Activated T-cell treated with anti-CD3 and anti-CD28 coated beads, Interleukin-2, amount 50 U/mL, for 48 hours (primary cell): Measurements from ENCODE around the gene IGSF1.

Experiments used
- DNase-seq, 2 experiments: peaks; one replicate each; pipeline ENCODE4 v3.0.0-alpha.2; 2020

The IGSF1 gene, protein sequence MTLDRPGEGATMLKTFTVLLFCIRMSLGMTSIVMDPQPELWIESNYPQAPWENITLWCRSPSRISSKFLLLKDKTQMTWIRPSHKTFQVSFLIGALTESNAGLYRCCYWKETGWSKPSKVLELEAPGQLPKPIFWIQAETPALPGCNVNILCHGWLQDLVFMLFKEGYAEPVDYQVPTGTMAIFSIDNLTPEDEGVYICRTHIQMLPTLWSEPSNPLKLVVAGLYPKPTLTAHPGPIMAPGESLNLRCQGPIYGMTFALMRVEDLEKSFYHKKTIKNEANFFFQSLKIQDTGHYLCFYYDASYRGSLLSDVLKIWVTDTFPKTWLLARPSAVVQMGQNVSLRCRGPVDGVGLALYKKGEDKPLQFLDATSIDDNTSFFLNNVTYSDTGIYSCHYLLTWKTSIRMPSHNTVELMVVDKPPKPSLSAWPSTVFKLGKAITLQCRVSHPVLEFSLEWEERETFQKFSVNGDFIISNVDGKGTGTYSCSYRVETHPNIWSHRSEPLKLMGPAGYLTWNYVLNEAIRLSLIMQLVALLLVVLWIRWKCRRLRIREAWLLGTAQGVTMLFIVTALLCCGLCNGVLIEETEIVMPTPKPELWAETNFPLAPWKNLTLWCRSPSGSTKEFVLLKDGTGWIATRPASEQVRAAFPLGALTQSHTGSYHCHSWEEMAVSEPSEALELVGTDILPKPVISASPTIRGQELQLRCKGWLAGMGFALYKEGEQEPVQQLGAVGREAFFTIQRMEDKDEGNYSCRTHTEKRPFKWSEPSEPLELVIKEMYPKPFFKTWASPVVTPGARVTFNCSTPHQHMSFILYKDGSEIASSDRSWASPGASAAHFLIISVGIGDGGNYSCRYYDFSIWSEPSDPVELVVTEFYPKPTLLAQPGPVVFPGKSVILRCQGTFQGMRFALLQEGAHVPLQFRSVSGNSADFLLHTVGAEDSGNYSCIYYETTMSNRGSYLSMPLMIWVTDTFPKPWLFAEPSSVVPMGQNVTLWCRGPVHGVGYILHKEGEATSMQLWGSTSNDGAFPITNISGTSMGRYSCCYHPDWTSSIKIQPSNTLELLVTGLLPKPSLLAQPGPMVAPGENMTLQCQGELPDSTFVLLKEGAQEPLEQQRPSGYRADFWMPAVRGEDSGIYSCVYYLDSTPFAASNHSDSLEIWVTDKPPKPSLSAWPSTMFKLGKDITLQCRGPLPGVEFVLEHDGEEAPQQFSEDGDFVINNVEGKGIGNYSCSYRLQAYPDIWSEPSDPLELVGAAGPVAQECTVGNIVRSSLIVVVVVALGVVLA (N-terminal part only)

DNA sequence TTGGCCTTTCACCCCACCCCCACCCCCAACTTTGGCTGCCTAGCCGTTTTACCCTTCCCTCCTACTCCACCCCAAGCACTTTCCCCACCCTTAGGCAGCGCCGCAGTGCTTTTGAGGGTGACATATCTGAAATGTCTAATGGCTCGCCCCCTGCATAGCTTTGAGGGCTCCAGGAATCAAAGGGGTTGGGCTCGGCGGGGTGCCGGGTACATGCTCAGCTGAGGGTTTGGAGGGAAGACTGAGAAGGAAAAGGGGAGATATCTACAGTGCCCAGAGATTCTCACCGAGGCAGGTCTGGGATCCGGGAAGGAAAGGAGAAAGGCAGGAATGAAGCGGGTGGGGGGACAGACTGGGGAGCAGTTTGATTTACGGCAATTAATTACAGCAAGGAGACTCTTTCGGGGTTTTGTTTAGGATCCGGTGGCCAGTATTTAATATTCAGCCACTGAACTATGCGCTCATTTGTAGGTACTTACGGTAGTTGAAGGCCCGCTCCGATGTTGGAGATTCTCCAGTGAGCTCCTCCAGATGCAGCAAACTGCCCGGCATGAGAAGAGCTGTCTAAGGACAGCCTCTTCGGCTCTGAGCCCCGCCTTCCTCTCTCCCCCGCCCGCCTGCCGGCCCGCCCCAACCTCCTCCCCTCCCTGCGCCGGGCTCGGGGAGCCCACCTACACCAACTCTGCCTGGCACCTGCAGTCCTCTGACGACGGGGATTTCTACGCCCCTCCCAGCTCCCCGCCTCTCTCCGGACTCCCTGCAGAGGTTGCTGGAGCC, at the start of gene IGSF1:
TSS of gene IGSF1 (minus strand) at position 569 of the 774 bp plus-strand sequence. CDS start 2,632 bp downstream, outside the sequence.
- DNase-seq: no peak

DNA sequence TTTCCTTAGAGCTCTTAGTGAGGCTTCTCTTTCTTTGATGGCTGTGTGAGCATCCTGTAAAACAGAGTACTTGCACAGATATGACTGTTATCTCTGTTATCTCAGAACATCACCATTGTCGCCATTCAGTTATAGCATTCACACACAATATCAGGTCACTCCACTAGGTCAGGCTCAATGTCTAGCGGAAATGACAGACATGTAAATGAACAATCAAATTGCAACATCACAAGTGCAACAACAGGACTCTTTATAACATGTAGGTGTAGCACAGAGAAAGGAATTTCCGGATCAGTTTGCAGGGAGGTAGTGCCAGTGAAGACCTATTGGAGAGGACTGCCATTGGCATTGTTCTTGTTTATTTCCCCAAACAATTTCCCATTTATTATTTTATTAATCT, 43.2 kb upstream of the IGSF1 start:
- no peak for DNase-seq

DNA sequence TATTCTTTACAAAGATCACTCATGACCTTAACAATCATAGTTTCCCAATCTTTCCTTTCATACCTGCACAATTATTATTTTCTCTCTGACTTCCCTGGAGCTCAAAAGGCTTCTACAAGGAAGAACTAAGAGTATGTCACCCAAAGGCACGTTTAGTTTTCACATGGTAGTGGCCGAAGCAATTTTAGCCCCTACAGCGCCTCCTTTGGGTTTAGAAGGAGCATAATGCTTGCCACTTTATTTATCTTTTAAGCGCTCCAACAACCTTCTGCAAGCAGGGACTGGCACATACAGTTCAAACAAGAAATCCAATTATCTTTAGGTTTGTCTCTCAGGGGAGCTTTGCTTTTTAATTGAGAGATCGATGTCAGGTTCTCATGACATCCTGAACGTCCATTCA, 42.0 kb upstream of the IGSF1 start:
- DNase-seq: no peak

DNA sequence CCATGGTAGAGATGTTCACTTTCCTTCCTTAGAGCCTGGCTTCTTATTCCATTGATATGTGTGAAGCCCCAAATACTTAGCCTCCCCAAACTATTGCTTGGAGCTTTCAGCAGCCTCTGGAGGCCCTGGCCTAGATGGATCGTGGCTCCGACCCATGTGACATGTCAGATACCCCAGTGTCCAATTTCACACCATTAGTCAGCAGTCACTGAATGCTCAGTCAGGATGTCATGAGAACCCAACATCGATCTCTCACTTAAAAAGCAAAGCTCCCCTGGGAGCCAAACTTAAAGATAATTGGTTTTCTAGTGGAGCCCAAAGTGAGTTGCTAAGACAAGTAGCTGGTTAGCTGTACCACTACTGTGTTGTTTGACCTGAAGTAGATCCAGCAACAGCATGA, 41.6 kb upstream of the IGSF1 start:
- DNase-seq: no peak

DNA sequence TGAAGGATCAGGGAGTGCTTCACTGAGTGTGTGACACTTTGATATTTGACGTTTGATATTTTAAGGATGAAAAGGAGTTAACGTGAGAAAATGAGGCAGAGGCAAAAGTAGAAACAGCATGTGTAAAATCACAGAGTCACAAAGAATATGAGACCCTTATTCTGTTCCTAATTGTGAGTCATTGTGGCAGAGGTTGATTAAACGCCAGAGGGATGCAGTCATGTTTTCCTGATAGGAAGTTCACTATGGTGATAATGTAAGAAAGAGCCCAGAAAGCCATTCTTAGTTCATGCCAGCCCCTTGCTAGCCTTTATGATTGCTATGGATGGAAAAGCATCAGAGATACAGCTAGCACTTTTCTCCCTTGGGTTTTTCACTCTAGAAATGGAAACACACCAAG, 33.5 kb upstream of the IGSF1 start:
- no peak for DNase-seq

DNA sequence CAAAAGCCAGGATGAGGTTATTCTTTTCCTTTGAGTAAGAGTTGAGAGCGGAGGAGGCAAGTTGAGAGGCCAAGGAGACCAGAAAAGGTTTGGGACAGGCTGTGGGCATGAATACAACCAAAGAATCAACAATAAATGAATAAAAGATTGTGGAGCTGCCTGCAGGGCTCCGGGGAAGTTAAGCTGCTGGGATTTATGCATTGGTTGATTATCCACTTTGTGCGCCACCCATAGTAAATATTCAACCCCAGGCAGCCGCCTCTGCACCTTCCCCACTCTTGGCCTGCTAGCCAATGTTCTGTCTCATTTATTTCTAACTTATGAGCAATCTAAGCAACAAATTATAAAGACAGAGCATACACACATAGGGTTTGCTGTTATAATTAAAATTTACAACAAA, 28.2 kb upstream of the IGSF1 start:
- DNase-seq: no peak

DNA sequence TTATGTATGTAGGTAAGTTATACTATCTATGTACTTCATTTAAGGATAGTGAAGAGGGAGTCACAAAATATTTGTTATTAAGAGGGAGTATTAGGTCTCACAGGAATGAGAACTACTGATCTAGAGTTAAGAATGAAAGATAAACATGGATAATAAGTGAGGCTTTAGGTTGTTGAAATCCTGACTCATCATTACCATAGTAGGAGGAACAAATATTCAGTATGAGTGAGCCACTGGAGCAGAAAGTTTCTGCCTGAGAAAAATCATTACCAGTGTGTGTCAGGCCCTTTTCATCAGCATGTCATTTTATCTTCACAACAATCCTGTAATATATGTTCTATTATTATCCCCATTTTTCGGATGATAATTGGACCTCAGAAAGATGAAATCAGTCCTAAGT, 27.2 kb upstream of the IGSF1 start:
- no peak for DNase-seq

DNA sequence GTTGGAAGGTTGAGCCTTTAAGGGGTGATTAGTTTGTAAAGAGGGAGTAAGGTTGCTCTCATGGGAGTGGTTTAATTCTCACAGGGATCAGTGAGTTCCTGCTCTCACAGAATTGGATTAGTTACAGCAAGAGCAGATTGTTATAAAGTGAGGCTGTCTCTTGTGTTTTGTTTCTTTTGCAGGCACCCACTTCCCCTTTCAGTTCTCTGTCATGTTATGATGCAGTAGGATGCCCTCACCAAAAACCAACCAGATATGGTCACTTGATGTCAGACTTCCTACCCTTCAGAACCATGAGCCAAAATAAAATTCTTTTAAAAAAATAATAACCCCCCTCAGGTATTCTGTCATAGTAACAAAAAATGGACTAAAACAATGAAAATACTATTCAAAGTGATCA, 19.9 kb upstream of the IGSF1 start:
- no peak for DNase-seq

DNA sequence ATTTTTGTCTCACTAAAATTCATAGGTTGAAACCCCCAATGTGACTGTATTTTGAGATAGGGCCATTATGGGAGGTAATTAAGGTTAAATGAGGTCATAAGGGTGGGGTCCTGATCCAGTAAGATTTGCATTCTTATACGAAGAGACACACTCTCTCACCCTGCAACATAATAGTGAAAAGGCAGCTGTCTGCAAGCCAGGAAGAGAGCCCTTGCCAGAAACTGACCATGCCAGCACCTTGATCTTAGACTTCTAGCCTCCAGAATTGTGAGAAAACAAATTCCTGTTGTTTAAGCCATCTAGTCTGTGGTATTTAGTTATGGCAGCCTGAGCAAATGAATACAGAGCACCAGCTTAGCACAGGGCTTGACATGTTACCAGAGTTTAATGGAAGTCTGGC, 17.5 kb upstream of the IGSF1 start:
- no peak for DNase-seq

DNA sequence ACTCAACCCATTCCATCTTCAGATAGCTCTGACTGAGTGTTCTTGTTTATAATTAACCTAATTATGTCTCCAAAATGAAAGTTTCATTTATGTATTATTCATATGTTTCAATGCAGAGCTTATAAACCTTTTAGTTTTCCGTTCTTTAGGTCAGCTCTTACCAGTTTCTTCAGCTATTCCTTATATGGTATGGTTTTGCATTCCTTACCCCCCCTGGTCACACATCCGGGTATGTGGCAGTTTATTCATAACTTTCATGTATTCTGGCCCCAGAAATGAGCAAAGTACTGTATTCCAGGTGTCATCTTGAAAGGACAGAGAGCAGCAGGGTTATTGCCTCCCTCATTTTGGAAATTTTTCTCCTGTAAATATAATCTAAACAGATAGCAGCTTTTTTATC, 16.8 kb upstream of the IGSF1 start:
- no peak for DNase-seq

DNA sequence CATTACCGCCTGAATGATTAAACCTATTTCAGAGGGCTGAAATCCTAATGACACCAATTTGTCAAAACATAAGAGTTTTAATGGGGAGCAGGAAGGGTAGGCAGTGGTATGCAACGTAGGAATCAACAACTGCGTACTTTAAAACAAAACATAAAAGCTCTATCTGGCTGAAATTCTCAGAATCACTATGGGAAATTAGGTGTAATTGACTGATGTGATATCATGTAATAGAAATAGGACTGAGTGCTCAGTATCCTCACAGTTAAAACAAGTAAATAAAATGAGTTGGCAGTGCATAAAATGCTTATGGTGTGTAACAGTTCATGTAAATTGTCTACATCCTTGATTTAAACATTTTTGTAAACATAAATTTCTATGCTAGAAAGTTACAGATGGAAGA, 13.6 kb upstream of the IGSF1 start:
- DNase-seq: no peak

DNA sequence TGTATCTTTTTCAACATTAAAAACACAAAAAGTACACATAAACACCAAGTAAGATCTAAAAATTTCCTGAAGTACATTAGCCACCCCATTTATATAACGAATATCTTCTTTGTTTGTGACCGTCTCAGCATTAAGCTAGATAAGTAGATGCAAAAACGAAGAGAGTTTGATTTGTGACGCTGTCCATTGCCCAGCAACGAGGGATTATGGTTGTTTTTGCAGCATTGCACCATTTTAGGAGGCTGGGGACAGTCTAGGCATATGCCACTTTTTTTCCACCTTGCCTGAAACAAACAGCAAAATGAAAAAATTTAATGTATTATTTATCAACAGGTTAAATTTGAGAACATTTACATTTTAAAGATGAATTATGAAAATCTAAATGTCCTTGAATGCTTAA, 12.0 kb upstream of the IGSF1 start:
- DNase-seq: no peak

DNA sequence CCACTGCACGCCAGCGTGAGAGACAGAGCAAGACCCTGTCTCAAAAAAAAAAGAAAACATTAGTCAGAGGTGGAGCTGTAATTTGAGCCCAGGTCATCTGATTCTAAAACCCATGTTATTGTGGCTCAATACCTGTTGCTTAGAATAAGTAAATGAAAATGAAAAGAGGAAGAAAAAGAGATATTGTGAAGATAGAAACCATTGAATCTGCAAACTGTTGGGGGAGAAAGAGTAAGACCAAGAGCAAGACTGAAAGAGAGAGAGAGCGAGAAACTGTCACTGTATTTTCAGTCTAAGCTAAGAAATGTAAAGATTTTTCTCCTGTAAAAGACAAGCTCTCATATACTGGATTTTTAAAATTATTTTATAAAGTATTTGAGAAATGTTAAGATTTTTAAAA, 9.7 kb upstream of the IGSF1 start:
- no peak for DNase-seq

DNA sequence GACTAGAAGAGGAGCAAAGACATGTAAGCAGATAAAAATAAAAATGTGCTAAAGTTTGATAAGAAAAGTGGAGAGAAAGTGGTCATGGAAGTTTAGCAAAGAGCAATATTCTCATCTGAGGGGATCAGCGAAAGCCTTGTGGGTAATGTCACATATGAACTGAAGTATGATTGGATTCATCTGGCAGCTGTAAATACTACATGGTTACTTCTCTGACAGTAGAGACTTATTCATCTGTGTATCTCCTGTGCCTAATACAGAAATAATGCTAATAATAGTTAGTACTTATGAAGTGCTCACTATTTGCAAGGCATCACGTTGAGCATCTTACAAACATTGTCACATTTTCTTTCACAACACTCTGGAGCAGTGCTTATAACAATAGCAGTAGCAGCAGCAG, 8.9 kb upstream of the IGSF1 start:
- no peak for DNase-seq

DNA sequence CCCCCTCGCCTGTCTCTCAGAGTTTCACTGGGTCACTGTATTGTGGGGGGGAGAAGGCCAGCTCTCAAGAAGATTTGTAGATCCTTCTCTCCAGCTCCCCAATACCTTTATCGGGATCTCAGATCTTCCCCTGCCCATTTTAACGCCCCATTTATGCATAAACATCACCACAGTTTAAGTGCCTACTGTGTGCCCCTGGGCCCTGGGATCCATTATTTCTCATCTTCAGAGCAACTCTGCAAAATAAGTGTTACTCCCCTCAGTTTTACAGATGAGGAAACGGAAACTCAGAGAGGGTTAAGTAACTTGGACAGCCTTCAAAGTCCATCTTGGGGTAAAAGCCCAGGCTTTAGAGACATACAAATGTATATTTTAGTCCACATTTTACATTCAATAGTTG, 421 bp upstream of the IGSF1 start:
- no peak for DNase-seq

DNA sequence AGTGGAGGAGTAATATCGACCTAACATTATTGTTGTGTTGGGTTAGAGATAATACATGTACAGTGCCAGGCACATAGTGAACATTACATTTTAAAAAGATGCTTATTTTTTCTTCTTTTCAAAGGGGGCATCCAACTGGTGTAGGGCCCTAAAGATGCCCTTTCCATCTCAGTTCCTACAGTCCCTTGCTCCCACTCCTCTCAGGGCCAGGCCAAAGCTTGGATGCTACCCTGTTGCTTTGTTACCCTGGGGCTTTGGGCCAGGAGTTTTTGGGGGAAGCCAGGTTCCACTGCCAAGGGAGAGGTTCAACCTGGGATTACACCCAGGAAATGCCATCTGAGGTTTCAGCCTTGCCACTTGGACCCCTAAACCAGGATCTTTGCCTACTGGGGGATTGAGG, 918 bp downstream of the IGSF1 start:
- DNase-seq: no peak

DNA sequence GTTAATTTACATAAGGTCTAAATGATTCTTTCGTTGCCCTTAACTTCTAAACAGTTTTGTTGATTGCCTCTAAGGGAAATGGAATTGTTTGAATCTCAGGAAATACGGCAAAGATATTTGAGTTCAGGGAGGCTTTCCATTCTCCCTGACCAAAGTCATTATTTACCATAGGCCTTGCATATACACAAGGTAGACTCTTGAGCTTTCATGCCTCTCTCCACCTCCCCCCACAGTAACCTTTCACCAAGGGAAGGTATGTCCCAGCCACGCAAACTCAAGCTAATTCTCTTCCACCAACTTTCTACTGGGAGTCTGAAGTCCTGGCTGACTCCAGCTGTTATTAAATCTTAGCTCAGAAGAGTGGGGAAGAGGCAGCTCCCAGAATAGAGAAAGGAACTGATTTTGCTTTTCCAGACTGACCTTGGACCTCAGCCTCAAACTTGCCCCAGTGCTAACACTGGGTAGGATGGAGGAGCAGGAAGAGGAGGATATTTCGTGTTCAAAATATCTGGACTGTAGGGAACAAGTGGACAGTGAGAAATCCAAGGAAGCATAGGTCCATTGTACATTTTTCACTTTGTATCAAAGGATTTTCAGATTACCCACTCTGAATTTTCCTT, 1.4 kb downstream of the IGSF1 start:
- no peak for DNase-seq

DNA sequence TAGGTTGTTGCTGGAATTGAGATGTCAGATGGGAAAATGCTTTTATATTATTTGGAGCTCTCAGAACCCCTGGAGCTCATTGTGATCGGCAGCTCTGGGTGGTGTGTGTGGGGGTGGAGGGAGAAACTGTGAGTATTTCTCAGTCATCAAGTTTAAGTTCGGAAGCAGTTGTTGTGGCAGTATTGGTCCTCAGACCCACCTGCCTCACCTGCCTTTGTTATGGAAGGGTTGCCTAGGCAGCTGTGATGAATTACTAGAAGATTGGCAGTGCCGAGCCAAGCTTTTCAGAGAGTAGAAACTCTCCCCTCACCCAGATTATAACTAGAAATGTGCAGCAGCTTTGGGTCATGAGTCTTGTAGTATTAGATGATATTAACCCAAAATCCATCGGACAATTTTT, 9.5 kb downstream of the IGSF1 start:
- no peak for DNase-seq

DNA sequence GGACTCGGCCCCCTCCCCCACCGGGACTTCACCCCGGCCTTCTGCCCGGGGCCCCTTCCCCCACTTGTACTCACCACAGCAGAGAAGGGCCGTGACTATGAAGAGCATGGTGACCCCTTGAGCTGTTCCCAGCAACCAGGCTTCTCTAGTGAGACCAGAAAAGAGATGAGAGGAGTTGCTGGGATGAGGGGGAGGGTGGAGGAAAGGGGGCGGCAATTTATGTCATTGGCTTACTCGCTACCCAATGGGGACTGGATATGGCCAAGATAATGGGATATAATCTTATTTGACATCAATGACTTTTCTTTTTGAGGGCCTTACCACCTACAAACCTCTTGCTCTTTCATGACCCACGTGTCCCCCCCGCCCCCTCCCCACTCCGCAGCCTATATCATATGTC, 9.9 kb downstream of the IGSF1 start:
- no peak for DNase-seq

DNA sequence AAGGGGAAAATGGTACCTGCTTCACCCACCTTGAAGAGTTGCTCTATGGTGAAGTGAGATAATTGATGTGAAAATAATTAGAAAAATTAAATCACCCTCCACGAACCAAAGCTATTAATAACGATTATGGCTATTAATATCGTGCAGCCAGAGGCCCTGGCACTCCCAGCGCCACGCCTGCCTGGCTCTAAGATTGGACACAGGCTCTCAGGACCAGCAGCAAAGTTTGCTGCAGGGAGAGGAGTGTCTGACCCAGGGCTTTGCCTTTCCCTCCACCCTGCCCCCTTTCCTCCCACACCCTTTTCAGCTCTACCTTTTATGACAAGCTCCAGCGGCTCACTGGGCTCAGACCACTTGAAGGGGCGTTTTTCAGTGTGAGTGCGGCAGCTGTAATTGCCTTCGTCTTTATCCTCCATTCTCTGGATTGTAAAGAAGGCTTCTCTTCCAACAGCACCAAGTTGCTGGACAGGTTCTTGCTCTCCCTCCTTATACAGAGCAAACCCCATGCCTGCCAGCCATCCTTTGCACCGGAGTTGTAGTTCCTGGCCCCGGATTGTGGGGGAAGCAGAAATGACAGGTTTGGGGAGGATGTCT, 11.5 kb downstream of the IGSF1 start:
- DNase-seq: no peak

DNA sequence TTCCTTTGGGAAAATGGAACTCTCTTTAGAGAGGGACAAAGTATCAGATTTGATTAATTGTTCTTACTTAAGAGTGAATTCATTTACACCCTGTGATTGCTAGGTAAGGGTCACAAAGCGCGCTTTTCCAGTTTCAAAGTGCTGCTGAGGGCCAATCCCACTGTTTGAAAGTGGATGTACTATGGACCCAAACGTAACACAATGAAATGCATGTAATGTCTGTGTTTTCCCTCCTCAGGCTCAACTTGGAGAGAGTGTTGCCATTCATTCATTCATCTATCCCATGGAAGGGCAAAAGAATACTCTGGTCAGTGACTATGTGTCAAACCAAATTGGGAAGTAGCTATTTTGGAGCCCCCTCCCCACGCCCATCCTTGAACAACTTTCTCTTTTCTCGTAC, 16.1 kb downstream of the IGSF1 start:
- DNase-seq: no peak

DNA sequence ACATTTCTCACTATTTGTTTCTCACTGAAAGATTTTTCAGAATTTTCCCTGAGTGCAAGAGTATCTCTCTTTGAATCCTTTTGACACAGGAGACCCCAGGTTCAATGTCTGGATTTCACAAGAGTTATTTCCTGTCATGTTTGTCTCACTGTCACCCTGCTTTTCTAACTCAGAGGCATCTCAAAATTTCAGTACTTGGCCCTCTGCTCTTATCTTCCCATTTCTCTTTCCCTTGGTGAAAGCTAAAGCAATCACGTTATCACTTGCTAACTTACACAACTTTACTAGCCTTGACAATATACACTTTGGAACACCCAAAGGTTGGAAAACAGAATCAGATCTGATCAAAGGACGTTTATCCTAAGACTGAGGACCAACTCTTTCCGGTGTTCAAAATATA, 17.3 kb downstream of the IGSF1 start:
- no peak for DNase-seq
